ENCODE data around the gene GAPT.
A peak's percentile ranks its signal among the peaks of the same experiment; 100 is the strongest.

The GAPT gene

GRCh38 chr5:58462154-58462553 lies 29.1 kb upstream of the GAPT start:
- DNase-seq = peak; percentile 61

- DNase-seq = peak; percentile 35
Observed at GRCh38 chr5:58462623-58463230, 28.5 kb upstream of the GAPT start.

- no peak for DNase-seq
Observed at GRCh38 chr5:58466939-58467338, 24.3 kb upstream of the GAPT start.

- no peak for DNase-seq
Observed at GRCh38 chr5:58469896-58470295, 21.3 kb upstream of the GAPT start.

- DNase-seq = no peak
Observed at GRCh38 chr5:58475404-58475803, 15.8 kb upstream of the GAPT start.

- DNase-seq = no peak
Observed at GRCh38 chr5:58477760-58478376, 13.4 kb upstream of the GAPT start.

- no peak for DNase-seq
Observed at GRCh38 chr5:58481066-58481676, 10.1 kb upstream of the GAPT start.

GRCh38 chr5:58481828-58482227 lies 9.4 kb upstream of the GAPT start:
- no peak for DNase-seq

- no peak for DNase-seq
Observed at GRCh38 chr5:58482536-58482935, 8.7 kb upstream of the GAPT start.

GRCh38 chr5:58484505-58484904 lies 6.7 kb upstream of the GAPT start:
- no peak for DNase-seq

GRCh38 chr5:58486290-58486689 lies 4.9 kb upstream of the GAPT start:
- DNase-seq = no peak

- no peak for DNase-seq
Observed at GRCh38 chr5:58490402-58491050, 709 bp upstream of the GAPT start.

GRCh38 chr5:58493141-58493540 lies 1.9 kb downstream of the GAPT start:
- DNase-seq = no peak

GRCh38 chr5:58496488-58496887 lies 5.3 kb downstream of the GAPT start:
- peak; percentile 13 for DNase-seq

- DNase-seq = no peak
Observed at GRCh38 chr5:58497386-58497785, 6.2 kb downstream of the GAPT start.

- no peak for DNase-seq
Observed at GRCh38 chr5:58497921-58498320, 6.7 kb downstream of the GAPT start.

- peak; percentile 28 for DNase-seq
Observed at GRCh38 chr5:58498340-58498942, 7.2 kb downstream of the GAPT start.

- no peak for DNase-seq
Observed at GRCh38 chr5:58499231-58499630, 8.0 kb downstream of the GAPT start.

- no peak for DNase-seq
Observed at GRCh38 chr5:58499941-58500340, 8.7 kb downstream of the GAPT start.

GRCh38 chr5:58501778-58502417 lies 10.7 kb downstream of the GAPT start:
- DNase-seq = peak; percentile 2

- no peak for DNase-seq
Observed at GRCh38 chr5:58503390-58504046, 12.3 kb downstream of the GAPT start.

- DNase-seq = peak; percentile 62
Observed at GRCh38 chr5:58504766-58505165, 13.5 kb downstream of the GAPT start.

- DNase-seq = peak; percentile 26
Observed at GRCh38 chr5:58505502-58505901, 14.3 kb downstream of the GAPT start.
